ENCODE results near the gene HOTAIR.

- no peak for TF ChIP-seq CTCF (IDR thresholded peaks at IDR 0.05; ENCODE audit: low read length)
- no peak for TF ChIP-seq EZH2phosphoT487 (IDR thresholded peaks at IDR 0.05; ENCODE audit: low read length)
These were observed 28.9 kb upstream of the HOTAIR start for GRCh38 chr12:54003625-54004024.

Data from MM.1S (cell line).